Chondrocyte (in vitro differentiated cells): ENCODE measurements around the gene WRAP53. TPM values are rescaled to one million over a fixed set of nuclear protein-coding genes. Genes with fewer than 3 reads are reported as not detected.

Source experiments
- DNase-seq: peaks from one replicate; pipeline ENCODE4 v3.0.0; 2021; ENCODE audit warnings: mixed read lengths, low spot score
- H3K27ac Mint-ChIP-seq: one replicate; pipeline ENCODE4 v1.8.0; 2021; ENCODE audit warnings: mild to moderate bottlenecking, moderate library complexity, mixed read lengths; ENCODE audit not compliant: unreplicated experiment
- H3K27me3 Mint-ChIP-seq: 2 replicates; pipeline ENCODE4 v1.8.0; 2021; ENCODE audit warnings: low read depth, mixed read lengths
- H3K36me3 Mint-ChIP-seq: 2 replicates; pipeline ENCODE4 v1.8.0; 2021; ENCODE audit warnings: low read depth, mixed read lengths
- H3K4me1 Mint-ChIP-seq: 2 replicates; pipeline ENCODE4 v1.8.0; 2021; ENCODE audit warnings: low read depth, mild to moderate bottlenecking, mixed read lengths
- H3K4me3 Mint-ChIP-seq: one replicate; pipeline ENCODE4 v1.8.0; 2021; ENCODE audit warnings: mild to moderate bottlenecking, moderate library complexity, mixed read lengths; ENCODE audit not compliant: unreplicated experiment
- H3K9me3 Mint-ChIP-seq: 2 replicates; pipeline ENCODE4 v1.8.0; 2021; ENCODE audit warnings: low read depth, mixed read lengths
- CTCF ChIP-seq: fragments of 200-600 bp; sonication (generic); IDR thresholded peaks from 2 replicates; pipeline ENCODE4 v1.5.0; 2021; ENCODE audit warnings: antibody characterized with exemption, mild to moderate bottlenecking, moderate library complexity
- total RNA-seq: library from RNA; stranded (reverse); gene quantifications from 3 replicates; pipeline ENCODE4 v1.2.1, GENCODE V29; 2021

Gene WRAP53
- total RNA-seq, 1 donor from 2014 or later = 7.1 TPM

GRCh38 chr17:7705269-7706255 is 17.3 kb downstream of the WRAP53 start:
- TF ChIP-seq CTCF = peak; percentile 4
- H3K4me1 Mint-ChIP-seq = peaks cover 27% of the 10 kb centered on the region
- peak overlapping the region; percentile 78 for H3K4me3 Mint-ChIP-seq
- H3K36me3 Mint-ChIP-seq = peaks cover 2% of the 10 kb centered on the region
- DNase-seq = no peak
- no peak overlapping the region for H3K27ac Mint-ChIP-seq
- no peaks in the 10 kb centered on the region for H3K9me3 Mint-ChIP-seq
- H3K27me3 Mint-ChIP-seq = peaks cover 11% of the 10 kb centered on the region

- Mint-ChIP-seq H3K27me3 (peaks cover 16% of the 10 kb centered on the region), H3K36me3 (peaks cover 2% of the 10 kb centered on the region), H3K4me3 (no peak overlapping the region), H3K27ac (no peak overlapping the region), H3K9me3 (no peaks in the 10 kb centered on the region), H3K4me1 (peaks cover 27% of the 10 kb centered on the region)
- no peak for TF ChIP-seq CTCF
- peak; percentile 52 for DNase-seq
Measured at GRCh38 chr17:7706631-7707354, 18.5 kb downstream of the WRAP53 start.

GRCh38 chr17:7707446-7707845 is 19.2 kb downstream of the WRAP53 start:
- Mint-ChIP-seq H3K27me3 (peaks cover 16% of the 10 kb centered on the region), H3K4me3 (no peak overlapping the region), H3K27ac (no peak overlapping the region), H3K9me3 (no peaks in the 10 kb centered on the region), H3K36me3 (no peaks in the 10 kb centered on the region), H3K4me1 (peaks cover 27% of the 10 kb centered on the region)
- peak; percentile 65 for DNase-seq
- no peak for TF ChIP-seq CTCF

GRCh38 chr17:7707858-7708750 is 19.8 kb downstream of the WRAP53 start:
- H3K27ac Mint-ChIP-seq = no peak overlapping the region
- H3K36me3 Mint-ChIP-seq = no peaks in the 10 kb centered on the region
- peaks cover 27% of the 10 kb centered on the region for H3K4me1 Mint-ChIP-seq
- DNase-seq = peak; percentile 60
- no peak for TF ChIP-seq CTCF
- no peak overlapping the region for H3K4me3 Mint-ChIP-seq
- peaks cover 20% of the 10 kb centered on the region for H3K27me3 Mint-ChIP-seq
- H3K9me3 Mint-ChIP-seq = no peaks in the 10 kb centered on the region
